Lower leg skin (tissue), 3 donors: ENCODE data around the gene EXOSC6.

Source experiments
- POLR2A ChIP-seq, 2 donors: fragments of 450-650 bp; IDR thresholded peaks; one replicate each; pipeline ENCODE4 v1.6.1; 2016 to 2017; ENCODE audit warnings: antibody characterized with exemption in 2 of 2, mild to moderate bottlenecking in 1 of 2, moderate library complexity in 1 of 2
- TF ChIP-seq, protein P1 (sequence below), 3 donors: fragments of 450-650 bp; IDR thresholded peaks; one replicate each; pipeline ENCODE4 v1.5.1; 2016; ENCODE audit warnings: antibody characterized with exemption in 3 of 3, mild to moderate bottlenecking in 3 of 3, moderate library complexity in 2 of 3

DNA sequence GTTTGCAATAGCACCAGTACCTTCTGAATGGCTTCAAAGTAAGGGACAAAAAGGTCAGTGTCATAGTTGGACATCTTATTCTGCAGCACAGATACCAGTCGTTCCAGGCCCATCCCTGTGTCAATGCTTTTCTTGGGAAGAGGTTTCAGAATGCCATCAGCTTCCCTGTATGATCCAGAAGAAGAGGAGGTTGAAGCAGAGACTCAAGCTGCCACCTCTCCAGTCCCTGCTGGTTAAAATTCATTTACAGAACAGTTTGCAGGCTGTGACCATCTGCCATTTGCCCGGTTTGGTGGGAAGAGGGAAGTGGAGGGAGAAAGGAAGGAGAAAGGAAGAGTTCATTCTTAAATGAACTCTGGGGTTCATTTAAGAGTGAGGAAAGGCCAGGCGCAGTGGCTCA, 18.4 kb upstream of the EXOSC6 start:
- TF ChIP-seq, protein P1, sequence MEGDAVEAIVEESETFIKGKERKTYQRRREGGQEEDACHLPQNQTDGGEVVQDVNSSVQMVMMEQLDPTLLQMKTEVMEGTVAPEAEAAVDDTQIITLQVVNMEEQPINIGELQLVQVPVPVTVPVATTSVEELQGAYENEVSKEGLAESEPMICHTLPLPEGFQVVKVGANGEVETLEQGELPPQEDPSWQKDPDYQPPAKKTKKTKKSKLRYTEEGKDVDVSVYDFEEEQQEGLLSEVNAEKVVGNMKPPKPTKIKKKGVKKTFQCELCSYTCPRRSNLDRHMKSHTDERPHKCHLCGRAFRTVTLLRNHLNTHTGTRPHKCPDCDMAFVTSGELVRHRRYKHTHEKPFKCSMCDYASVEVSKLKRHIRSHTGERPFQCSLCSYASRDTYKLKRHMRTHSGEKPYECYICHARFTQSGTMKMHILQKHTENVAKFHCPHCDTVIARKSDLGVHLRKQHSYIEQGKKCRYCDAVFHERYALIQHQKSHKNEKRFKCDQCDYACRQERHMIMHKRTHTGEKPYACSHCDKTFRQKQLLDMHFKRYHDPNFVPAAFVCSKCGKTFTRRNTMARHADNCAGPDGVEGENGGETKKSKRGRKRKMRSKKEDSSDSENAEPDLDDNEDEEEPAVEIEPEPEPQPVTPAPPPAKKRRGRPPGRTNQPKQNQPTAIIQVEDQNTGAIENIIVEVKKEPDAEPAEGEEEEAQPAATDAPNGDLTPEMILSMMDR (IDR thresholded peaks at IDR 0.05) = no peak
- TF ChIP-seq POLR2A (IDR thresholded peaks at IDR 0.05) = no peak
